Peyer's patch (tissue), 4 donors: ENCODE measurements around the gene HEXIM1. TPM values are rescaled to one million over a fixed set of nuclear protein-coding genes. Genes with fewer than 3 reads are reported as not detected.

ENCODE experiments used
- DNase-seq, 3 donors: peaks; one replicate each; pipeline ENCODE4 v3.0.0-alpha.2; 2017 to 2019
- H3K27ac ChIP-seq, 4 donors: fragments of 200-600 bp; sonication (generic); one replicate each; pipeline ENCODE4 v1.5.1; 2016 to 2019
- H3K27me3 ChIP-seq, 2 donors: fragments of 200-600 bp; sonication (generic); one replicate each; pipeline ENCODE4 v1.5.1; 2019
- H3K36me3 ChIP-seq, 3 donors: fragments of 200-600 bp; sonication (generic); one replicate each; pipeline ENCODE4 v1.5.1; 2016 to 2019
- H3K4me1 ChIP-seq, 4 donors: fragments of 200-600 bp; sonication (generic); one replicate each; pipeline ENCODE4 v1.5.1; 2016 to 2019
- H3K4me3 ChIP-seq, 4 donors: fragments of 200-600 bp; sonication (generic); 1 replicate in 3 of 4; 2 replicates in 1 of 4; pipeline ENCODE4 v1.5.1; 2016 to 2019; ENCODE audit warnings: mild to moderate bottlenecking in 1 of 4
- H3K9me3 ChIP-seq, 4 donors: fragments of 200-600 bp; sonication (generic); one replicate each; pipeline ENCODE4 v1.5.1; 2016 to 2019; ENCODE audit warnings: mild to moderate bottlenecking in 1 of 4
- CTCF ChIP-seq, 6 experiments: fragments of 450-650 bp in 4 of 6; fragments of 200-600 bp in 2 of 6; sonication (generic) in 1 of 6; IDR thresholded peaks; one replicate each; pipeline ENCODE4 v1.5.1; 2017 to 2019; ENCODE audit warnings: antibody characterized with exemption in 6 of 6, mild to moderate bottlenecking in 3 of 6, moderate library complexity in 1 of 6
- POLR2A ChIP-seq, 2 donors: fragments of 450-650 bp; IDR thresholded peaks; one replicate each; pipeline ENCODE4 v1.5.1; 2017; ENCODE audit warnings: antibody characterized with exemption in 2 of 2, mild to moderate bottlenecking in 2 of 2, moderate library complexity in 2 of 2
- total RNA-seq, 4 donors: library from RNA; depleted of rRNA; stranded (reverse); fragments of >200 nt; gene quantifications; one replicate each; pipeline ENCODE4 v1.1.0, GENCODE V29; 2016

Gene HEXIM1
- total RNA-seq, 4 donors from 2014 or later = 24.3 to 41.8 (median 31.7) TPM

GRCh38 chr17:45102856-45103255, 45.4 kb upstream of the HEXIM1 start:
- Histone ChIP-seq H3K4me3 (no peak overlapping the region), H3K27me3 (no peaks in the 10 kb centered on the region), H3K4me1 (peaks cover 0 to 8% (median 0%) of the 10 kb centered on the region in 4 donors), H3K36me3 (peaks cover 0 to 95% (median 4%) of the 10 kb centered on the region in 3 donors), H3K9me3 (no peaks in the 10 kb centered on the region), H3K27ac (no peak overlapping the region)
- DNase-seq = no peak
- no peak for TF ChIP-seq POLR2A (IDR thresholded peaks at IDR 0.05)
- no peak for TF ChIP-seq CTCF (IDR thresholded peaks at IDR 0.05)

DNA sequence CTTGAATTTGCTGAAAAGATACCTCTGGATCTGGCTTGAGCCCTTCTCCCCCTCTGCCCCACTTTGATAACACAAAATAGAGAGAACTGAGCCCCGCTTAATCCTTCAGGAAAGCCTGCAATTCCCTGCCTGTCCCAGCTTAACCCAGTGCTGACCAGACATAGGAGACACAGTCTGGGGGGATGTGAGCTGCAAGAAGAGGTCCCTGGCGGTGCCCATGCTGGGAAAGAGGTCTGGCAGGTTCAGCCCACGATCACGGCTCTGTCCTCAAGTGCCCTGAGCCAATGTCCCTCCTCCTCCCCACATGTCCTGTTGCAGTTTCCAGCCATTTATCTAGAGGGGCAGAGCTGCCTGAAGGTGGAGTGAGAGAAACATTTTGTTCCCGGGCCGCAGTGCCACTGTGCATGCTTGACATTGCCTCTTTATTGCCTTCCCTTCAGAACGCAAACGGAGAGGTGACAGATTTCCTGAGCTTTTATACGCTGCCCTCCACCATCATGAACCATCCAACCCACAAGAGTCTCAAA, 44.9 kb upstream of the HEXIM1 start:
- DNase-seq = no peak
- Histone ChIP-seq H3K36me3 (peaks cover 0 to 95% (median 4%) of the 10 kb centered on the region in 3 donors), H3K27me3 (no peaks in the 10 kb centered on the region), H3K27ac (no peak overlapping the region), H3K4me1 (peaks cover 0 to 6% (median 0%) of the 10 kb centered on the region in 4 donors), H3K4me3 (no peak overlapping the region), H3K9me3 (no peaks in the 10 kb centered on the region)
- no peak for TF ChIP-seq CTCF (IDR thresholded peaks at IDR 0.05)
- TF ChIP-seq POLR2A (IDR thresholded peaks at IDR 0.05) = no peak

- Histone ChIP-seq H3K27ac (no peak overlapping the region), H3K4me1 (no peaks in the 10 kb centered on the region), H3K4me3 (no peak overlapping the region), H3K36me3 (peaks cover 0 to 95% (median 4%) of the 10 kb centered on the region in 3 donors), H3K9me3 (no peaks in the 10 kb centered on the region), H3K27me3 (no peaks in the 10 kb centered on the region)
- DNase-seq = no peak
- TF ChIP-seq CTCF (IDR thresholded peaks at IDR 0.05) = no peak
- no peak for TF ChIP-seq POLR2A (IDR thresholded peaks at IDR 0.05)
Measured at GRCh38 chr17:45104029-45104428, 44.2 kb upstream of the HEXIM1 start.

- TF ChIP-seq POLR2A (IDR thresholded peaks at IDR 0.05) (no peak), CTCF (IDR thresholded peaks at IDR 0.05) (no peak)
- Histone ChIP-seq H3K27me3 (no peaks in the 10 kb centered on the region), H3K9me3 (no peaks in the 10 kb centered on the region), H3K36me3 (peaks cover 0 to 93% (median 4%) of the 10 kb centered on the region in 3 donors), H3K27ac (no peak overlapping the region), H3K4me1 (no peaks in the 10 kb centered on the region), H3K4me3 (no peak overlapping the region)
- DNase-seq = no peak
Measured at GRCh38 chr17:45104497-45104896, 43.8 kb upstream of the HEXIM1 start.

DNA sequence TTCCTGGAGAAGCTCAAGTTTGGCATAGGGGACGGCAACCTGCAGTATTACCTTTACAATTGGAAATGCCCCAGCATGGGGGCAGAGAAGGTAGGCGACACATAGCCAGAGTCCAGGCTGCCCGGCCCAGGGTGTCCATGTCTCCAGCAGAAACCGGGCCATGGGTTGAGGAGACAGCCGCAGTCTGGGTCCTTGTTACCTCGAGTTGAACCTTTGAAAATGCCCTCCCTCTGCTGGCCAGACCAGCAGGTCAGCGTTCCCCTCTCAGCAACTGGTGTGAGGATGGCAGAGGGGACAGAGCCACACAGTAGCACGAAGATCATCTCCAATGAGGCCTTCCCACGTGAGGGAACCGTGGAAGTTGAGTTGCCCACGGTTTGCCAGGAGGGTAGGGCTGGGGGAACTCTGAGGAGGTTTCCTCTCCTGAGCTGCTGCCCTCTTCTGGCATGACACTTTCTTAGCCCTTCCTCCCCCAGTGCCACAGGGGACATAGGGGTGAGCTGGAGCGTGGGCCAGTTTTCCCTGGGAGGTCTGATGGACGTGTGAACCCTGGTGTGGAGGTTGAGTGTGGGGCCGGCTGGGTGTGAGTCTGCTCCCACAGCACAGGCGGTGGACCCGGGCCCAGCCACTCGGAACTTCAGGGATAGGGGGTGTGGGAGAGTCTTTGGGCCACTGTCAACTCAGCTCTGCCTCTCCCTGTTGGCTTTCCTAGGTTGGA, 43.2 kb upstream of the HEXIM1 start:
- Histone ChIP-seq H3K4me1 (no peaks in the 10 kb centered on the region), H3K9me3 (no peaks in the 10 kb centered on the region), H3K4me3 (no peak overlapping the region), H3K27ac (no peak overlapping the region), H3K36me3 (peaks cover 0 to 87% (median 4%) of the 10 kb centered on the region in 3 donors), H3K27me3 (no peaks in the 10 kb centered on the region)
- no peak for TF ChIP-seq CTCF (IDR thresholded peaks at IDR 0.05)
- no peak for DNase-seq
